ENCODE data around the gene KIAA1958.

The KIAA1958 gene

DNA sequence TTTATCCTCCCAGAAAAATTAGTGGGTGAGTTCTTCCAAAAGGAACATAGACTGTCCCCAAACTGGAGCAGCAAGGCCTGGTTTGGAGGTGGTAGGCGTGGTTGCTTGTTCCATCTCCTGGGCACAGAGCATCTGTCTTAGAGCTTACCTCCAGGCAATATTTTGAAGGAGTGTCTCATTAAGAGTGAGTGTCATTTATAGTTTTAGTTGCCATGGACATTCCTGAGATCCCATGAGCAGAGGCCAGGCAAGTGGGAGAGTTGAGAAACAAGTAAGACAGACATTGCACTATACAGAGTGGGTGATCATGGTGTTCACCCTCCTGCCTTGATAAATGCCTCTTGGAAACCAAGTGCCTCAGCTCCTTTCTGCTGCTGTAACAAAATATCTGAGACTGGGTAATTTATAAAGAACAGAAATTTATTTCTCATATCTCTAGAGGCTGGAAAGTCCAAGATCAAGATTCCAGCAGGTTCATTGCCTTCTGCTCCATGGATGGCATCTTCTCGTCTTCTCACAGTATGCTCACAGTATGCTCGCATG, 68.5 kb downstream of the KIAA1958 start:
- Histone ChIP-seq H3K27me3 (ENCODE audit: control insufficient read depth, insufficient read depth, low read length) (no peaks in the 10 kb centered on the region), H3K4me1 (ENCODE audit: control insufficient read depth, insufficient read depth, low read length) (peaks cover 44% of the 10 kb centered on the region), H3K36me3 (ENCODE audit: control insufficient read depth, insufficient read depth, low read length) (no peaks in the 10 kb centered on the region), H3K9me3 (ENCODE audit: control insufficient read depth, insufficient read depth, low read length) (no peaks in the 10 kb centered on the region), H3K9ac (ENCODE audit: low read depth, low read length) (no peak overlapping the region), H3K27ac (ENCODE audit: low read depth, low read length) (no peak overlapping the region), H3K4me3 (ENCODE audit: low read depth, low read length) (no peak overlapping the region)

GRCh38 chr9:112555844-112556482, 69.3 kb downstream of the KIAA1958 start:
- H3K27ac ChIP-seq (ENCODE audit: low read depth, low read length): no peak overlapping the region
- H3K36me3 ChIP-seq (ENCODE audit: control insufficient read depth, insufficient read depth, low read length): no peaks in the 10 kb centered on the region
- no peak overlapping the region for H3K9ac ChIP-seq (ENCODE audit: low read depth, low read length)
- no peaks in the 10 kb centered on the region for H3K9me3 ChIP-seq (ENCODE audit: control insufficient read depth, insufficient read depth, low read length)
- no peak overlapping the region for H3K4me3 ChIP-seq (ENCODE audit: low read depth, low read length)
- H3K4me1 ChIP-seq (ENCODE audit: control insufficient read depth, insufficient read depth, low read length): peaks cover 37% of the 10 kb centered on the region
- no peaks in the 10 kb centered on the region for H3K27me3 ChIP-seq (ENCODE audit: control insufficient read depth, insufficient read depth, low read length)

DNA sequence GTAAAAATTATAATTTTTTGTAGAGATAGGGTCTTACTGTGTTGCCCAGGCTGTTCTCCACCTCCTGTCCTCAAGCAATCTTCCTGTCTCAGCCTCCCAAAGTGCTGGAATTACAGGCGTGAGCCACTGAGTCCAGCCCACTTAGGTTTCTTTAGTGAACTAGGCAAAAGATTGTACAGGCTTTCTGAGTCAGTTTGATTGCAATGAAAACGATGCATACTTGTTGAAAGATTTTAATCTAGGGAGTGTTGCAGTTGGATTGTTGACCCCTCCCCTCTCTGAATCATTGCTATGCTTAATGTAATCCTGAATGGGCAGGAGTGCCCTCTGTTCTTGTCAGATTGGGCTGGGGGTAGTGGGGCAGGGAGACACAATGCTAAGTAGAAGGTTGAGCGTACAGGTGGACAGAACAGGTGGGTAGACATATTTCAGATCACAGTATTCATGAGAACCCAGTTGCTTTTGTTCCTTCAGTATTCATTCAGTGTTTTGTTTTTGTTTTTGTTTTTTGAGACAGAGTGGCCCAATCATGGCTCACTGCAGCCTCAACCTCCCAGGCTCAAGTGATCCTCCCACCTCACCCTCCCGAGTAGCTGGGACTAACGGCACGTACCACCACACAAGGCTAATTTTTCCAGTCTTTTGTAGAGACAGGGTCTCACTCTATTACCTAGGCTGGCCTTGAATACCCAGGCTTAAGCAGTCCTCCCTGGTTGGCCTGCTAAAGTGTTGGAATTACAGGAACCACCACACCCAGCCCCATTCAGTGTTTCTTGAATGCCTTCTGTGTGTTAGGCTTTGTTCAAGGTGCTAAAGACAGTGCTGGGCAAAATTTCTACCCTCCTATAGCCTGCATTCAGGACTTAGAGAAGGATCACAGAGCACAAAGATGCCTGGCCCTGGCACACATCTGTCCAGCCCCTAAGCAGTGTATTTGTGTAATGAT, 70.1 kb downstream of the KIAA1958 start:
- H3K27me3 ChIP-seq (ENCODE audit: control insufficient read depth, insufficient read depth, low read length): no peaks in the 10 kb centered on the region
- H3K9me3 ChIP-seq (ENCODE audit: control insufficient read depth, insufficient read depth, low read length): no peaks in the 10 kb centered on the region
- no peak overlapping the region for H3K4me3 ChIP-seq (ENCODE audit: low read depth, low read length)
- no peaks in the 10 kb centered on the region for H3K36me3 ChIP-seq (ENCODE audit: control insufficient read depth, insufficient read depth, low read length)
- peak overlapping the region; percentile 9 for H3K27ac ChIP-seq (ENCODE audit: low read depth, low read length)
- H3K9ac ChIP-seq (ENCODE audit: low read depth, low read length): no peak overlapping the region
- peaks cover 29% of the 10 kb centered on the region for H3K4me1 ChIP-seq (ENCODE audit: control insufficient read depth, insufficient read depth, low read length)

DNA sequence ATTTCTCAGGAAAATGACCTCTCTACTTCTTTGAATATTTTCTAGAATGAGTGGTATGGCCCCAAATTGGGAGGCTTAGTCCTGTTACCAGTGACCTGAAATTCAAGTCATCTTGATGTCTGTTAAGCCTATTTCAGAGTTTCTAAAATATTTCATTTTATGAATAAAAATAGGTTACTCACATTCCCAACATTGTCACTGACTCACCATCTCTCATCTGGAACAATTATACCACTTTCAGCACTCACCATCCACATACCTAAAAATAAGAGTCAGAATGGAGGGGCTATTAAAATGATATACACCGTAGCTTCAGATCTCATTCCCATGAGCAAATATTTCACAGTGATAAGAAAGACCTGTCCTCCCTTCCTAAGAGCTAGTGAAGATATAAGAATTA, 71.8 kb downstream of the KIAA1958 start:
- H3K9ac ChIP-seq (ENCODE audit: low read depth, low read length): no peak overlapping the region
- no peaks in the 10 kb centered on the region for H3K36me3 ChIP-seq (ENCODE audit: control insufficient read depth, insufficient read depth, low read length)
- no peaks in the 10 kb centered on the region for H3K9me3 ChIP-seq (ENCODE audit: control insufficient read depth, insufficient read depth, low read length)
- H3K4me3 ChIP-seq (ENCODE audit: low read depth, low read length): no peak overlapping the region
- H3K27ac ChIP-seq (ENCODE audit: low read depth, low read length): no peak overlapping the region
- no peaks in the 10 kb centered on the region for H3K27me3 ChIP-seq (ENCODE audit: control insufficient read depth, insufficient read depth, low read length)
- H3K4me1 ChIP-seq (ENCODE audit: control insufficient read depth, insufficient read depth, low read length): peaks cover 21% of the 10 kb centered on the region

- Histone ChIP-seq H3K4me1 (ENCODE audit: control insufficient read depth, insufficient read depth, low read length) (peaks cover 21% of the 10 kb centered on the region), H3K27me3 (ENCODE audit: control insufficient read depth, insufficient read depth, low read length) (no peaks in the 10 kb centered on the region), H3K36me3 (ENCODE audit: control insufficient read depth, insufficient read depth, low read length) (no peaks in the 10 kb centered on the region), H3K4me3 (ENCODE audit: low read depth, low read length) (no peak overlapping the region), H3K9ac (ENCODE audit: low read depth, low read length) (no peak overlapping the region), H3K9me3 (ENCODE audit: control insufficient read depth, insufficient read depth, low read length) (no peaks in the 10 kb centered on the region), H3K27ac (ENCODE audit: low read depth, low read length) (no peak overlapping the region)
These were observed 72.4 kb downstream of the KIAA1958 start for GRCh38 chr9:112558978-112559377.

DNA sequence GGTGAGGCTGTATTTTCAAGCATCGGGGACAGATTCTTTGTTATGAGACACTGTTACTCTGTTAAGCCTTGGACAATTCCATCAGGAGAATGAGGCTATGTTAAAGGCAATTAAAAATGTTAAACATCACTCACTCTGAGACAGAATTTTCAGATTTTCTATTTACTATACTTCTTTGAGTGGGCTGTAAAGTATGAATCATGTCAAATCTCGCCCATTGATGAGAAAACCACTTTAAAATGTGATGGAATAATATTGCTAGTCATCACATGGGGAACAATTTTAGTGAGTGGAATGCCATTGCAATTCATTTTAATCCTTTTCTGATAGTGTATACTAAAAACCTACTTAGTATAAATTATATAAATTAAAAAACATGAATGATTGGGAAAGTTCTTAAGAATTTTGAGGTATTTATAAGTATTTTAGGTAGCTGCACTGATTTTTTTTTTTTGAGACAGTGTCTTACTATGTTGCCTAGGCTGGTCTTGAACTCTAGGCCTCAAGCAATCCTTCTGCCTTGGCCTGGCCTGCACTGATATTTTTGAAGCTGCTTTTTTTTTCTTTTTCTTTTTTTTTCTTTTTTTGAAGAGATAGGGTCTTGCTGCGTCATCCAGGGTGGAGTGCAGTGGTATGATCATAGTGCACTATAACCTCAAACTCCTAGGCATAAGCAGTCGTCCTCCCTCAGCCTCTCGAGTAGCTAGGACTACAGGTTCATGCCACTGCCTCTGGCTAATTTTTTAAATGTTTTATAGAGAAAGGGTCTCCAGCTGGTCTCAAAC, 73.2 kb downstream of the KIAA1958 start:
- no peak overlapping the region for H3K4me3 ChIP-seq (ENCODE audit: low read depth, low read length)
- H3K9ac ChIP-seq (ENCODE audit: low read depth, low read length): no peak overlapping the region
- peaks cover 21% of the 10 kb centered on the region for H3K4me1 ChIP-seq (ENCODE audit: control insufficient read depth, insufficient read depth, low read length)
- H3K27ac ChIP-seq (ENCODE audit: low read depth, low read length): no peak overlapping the region
- H3K9me3 ChIP-seq (ENCODE audit: control insufficient read depth, insufficient read depth, low read length): no peaks in the 10 kb centered on the region
- no peaks in the 10 kb centered on the region for H3K27me3 ChIP-seq (ENCODE audit: control insufficient read depth, insufficient read depth, low read length)
- no peaks in the 10 kb centered on the region for H3K36me3 ChIP-seq (ENCODE audit: control insufficient read depth, insufficient read depth, low read length)

GRCh38 chr9:112562235-112562958, 75.8 kb downstream of the KIAA1958 start:
- Histone ChIP-seq H3K27me3 (ENCODE audit: control insufficient read depth, insufficient read depth, low read length) (no peaks in the 10 kb centered on the region), H3K27ac (ENCODE audit: low read depth, low read length) (no peak overlapping the region), H3K9ac (ENCODE audit: low read depth, low read length) (no peak overlapping the region), H3K36me3 (ENCODE audit: control insufficient read depth, insufficient read depth, low read length) (no peaks in the 10 kb centered on the region), H3K4me3 (ENCODE audit: low read depth, low read length) (no peak overlapping the region), H3K9me3 (ENCODE audit: control insufficient read depth, insufficient read depth, low read length) (no peaks in the 10 kb centered on the region), H3K4me1 (ENCODE audit: control insufficient read depth, insufficient read depth, low read length) (peaks cover 12% of the 10 kb centered on the region)

GRCh38 chr9:112569186-112569585, 82.6 kb downstream of the KIAA1958 start:
- no peak overlapping the region for H3K9ac ChIP-seq (ENCODE audit: low read depth, low read length)
- H3K27ac ChIP-seq (ENCODE audit: low read depth, low read length): no peak overlapping the region
- H3K36me3 ChIP-seq (ENCODE audit: control insufficient read depth, insufficient read depth, low read length): no peaks in the 10 kb centered on the region
- H3K4me1 ChIP-seq (ENCODE audit: control insufficient read depth, insufficient read depth, low read length): peaks cover 8% of the 10 kb centered on the region
- no peak overlapping the region for H3K4me3 ChIP-seq (ENCODE audit: low read depth, low read length)
- no peaks in the 10 kb centered on the region for H3K27me3 ChIP-seq (ENCODE audit: control insufficient read depth, insufficient read depth, low read length)
- no peaks in the 10 kb centered on the region for H3K9me3 ChIP-seq (ENCODE audit: control insufficient read depth, insufficient read depth, low read length)

GRCh38 chr9:112570671-112571167, 84.1 kb downstream of the KIAA1958 start:
- Histone ChIP-seq H3K9me3 (ENCODE audit: control insufficient read depth, insufficient read depth, low read length) (no peaks in the 10 kb centered on the region), H3K27ac (ENCODE audit: low read depth, low read length) (no peak overlapping the region), H3K36me3 (ENCODE audit: control insufficient read depth, insufficient read depth, low read length) (peaks cover 14% of the 10 kb centered on the region), H3K27me3 (ENCODE audit: control insufficient read depth, insufficient read depth, low read length) (no peaks in the 10 kb centered on the region), H3K4me3 (ENCODE audit: low read depth, low read length) (no peak overlapping the region), H3K9ac (ENCODE audit: low read depth, low read length) (no peak overlapping the region), H3K4me1 (ENCODE audit: control insufficient read depth, insufficient read depth, low read length) (peaks cover 8% of the 10 kb centered on the region)
